ENCODE results near the gene LAMB3. TPM values are rescaled to one million over a fixed set of nuclear protein-coding genes. Genes with fewer than 3 reads are reported as not detected.
A peak's percentile ranks its signal among the peaks of the same experiment; 100 is the strongest.

Gene LAMB3
- total RNA-seq, 1 donor from 2014 or later, result not detected

- Histone ChIP-seq H3K4me2 (no peak overlapping the region), H2AFZ (replicated peaks) (no peak overlapping the region), H3F3A (ENCODE audit: low read depth) (no peaks in the 10 kb centered on the region), H3K79me2 (ENCODE audit: low read depth) (no peaks in the 10 kb centered on the region), H3K9me3 (ENCODE audit: low read depth) (no peaks in the 10 kb centered on the region), H3K27ac (no peak overlapping the region), H3K27me3 (no peaks in the 10 kb centered on the region), H3K4me3 (no peak overlapping the region), H3K4me1 (peaks cover 7% of the 10 kb centered on the region), H3K36me3 (no peaks in the 10 kb centered on the region), H3K9ac (no peak overlapping the region), H4K20me1 (ENCODE audit: low read depth) (no peaks in the 10 kb centered on the region)
- H3K9me3 Mint-ChIP-seq, result no peaks in the 10 kb centered on the region
- TF ChIP-seq CTCF (IDR thresholded peaks at IDR 0.05) (no peak), EZH2 (IDR thresholded peaks at IDR 0.05) (no peak), EZH2phosphoT487 (IDR thresholded peaks at IDR 0.05) (no peak)
- H3K4me3 Mint-ChIP-seq, result no peak overlapping the region
- no peak overlapping the region for H3K27ac Mint-ChIP-seq
- H3K36me3 Mint-ChIP-seq, result peaks cover 8% of the 10 kb centered on the region
- peaks cover 2% of the 10 kb centered on the region for H3K27me3 Mint-ChIP-seq (ENCODE audit: insufficient read depth, low read depth)
- H3K4me1 Mint-ChIP-seq, result no peaks in the 10 kb centered on the region
- no peak for DNase-seq (ENCODE audit: low spot score)
Measured at GRCh38 chr1:209607102-209607794, 45.0 kb downstream of the LAMB3 start.

GRCh38 chr1:209603877-209604276 is 48.3 kb downstream of the LAMB3 start:
- TF ChIP-seq EZH2phosphoT487 (IDR thresholded peaks at IDR 0.05), result no peak

GRCh38 chr1:209601809-209602657 is 50.2 kb downstream of the LAMB3 start:
- DNase-seq (ENCODE audit: low spot score), result peak; percentile 47
- Histone ChIP-seq H3K4me1 (peaks cover 7% of the 10 kb centered on the region), H3K9ac (no peak overlapping the region), H3K79me2 (ENCODE audit: low read depth) (no peaks in the 10 kb centered on the region), H4K20me1 (ENCODE audit: low read depth) (no peaks in the 10 kb centered on the region), H3K36me3 (no peaks in the 10 kb centered on the region), H3K9me3 (ENCODE audit: low read depth) (no peaks in the 10 kb centered on the region), H3K27me3 (no peaks in the 10 kb centered on the region), H3K27ac (no peak overlapping the region), H3K4me2 (no peak overlapping the region), H3K4me3 (no peak overlapping the region), H2AFZ (replicated peaks) (no peak overlapping the region), H3F3A (ENCODE audit: low read depth) (no peaks in the 10 kb centered on the region)
- Mint-ChIP-seq H3K36me3 (peaks cover 8% of the 10 kb centered on the region), H3K9me3 (no peaks in the 10 kb centered on the region), H3K27me3 (ENCODE audit: insufficient read depth, low read depth) (peaks cover 2% of the 10 kb centered on the region), H3K4me3 (no peak overlapping the region), H3K4me1 (no peaks in the 10 kb centered on the region), H3K27ac (no peak overlapping the region)
- no peak for TF ChIP-seq EZH2 (IDR thresholded peaks at IDR 0.05)
- TF ChIP-seq CTCF (IDR thresholded peaks at IDR 0.05), result peak; percentile 66
- TF ChIP-seq EZH2phosphoT487 (IDR thresholded peaks at IDR 0.05), result no peak

More at GRCh38 chr1:209603877-209604276, 48.3 kb downstream of the LAMB3 start:
- peaks cover 7% of the 10 kb centered on the region for H3K4me1 ChIP-seq
- Mint-ChIP-seq H3K9me3 (no peaks in the 10 kb centered on the region), H3K4me3 (no peak overlapping the region), H3K27ac (no peak overlapping the region), H3K27me3 (ENCODE audit: insufficient read depth, low read depth) (peaks cover 2% of the 10 kb centered on the region), H3K36me3 (peaks cover 8% of the 10 kb centered on the region), H3K4me1 (no peaks in the 10 kb centered on the region)
- no peak overlapping the region for H2AFZ ChIP-seq (replicated peaks)
- H3K27me3 ChIP-seq, result no peaks in the 10 kb centered on the region
- H3K79me2 ChIP-seq (ENCODE audit: low read depth), result no peaks in the 10 kb centered on the region
- H3K4me2 ChIP-seq, result no peak overlapping the region
- H3K9ac ChIP-seq, result no peak overlapping the region
- H4K20me1 ChIP-seq (ENCODE audit: low read depth), result no peaks in the 10 kb centered on the region
- no peaks in the 10 kb centered on the region for H3K36me3 ChIP-seq
- no peak for DNase-seq (ENCODE audit: low spot score)
- H3K9me3 ChIP-seq (ENCODE audit: low read depth), result no peaks in the 10 kb centered on the region
- no peak overlapping the region for H3K4me3 ChIP-seq
- H3K27ac ChIP-seq, result no peak overlapping the region
- H3F3A ChIP-seq (ENCODE audit: low read depth), result no peaks in the 10 kb centered on the region
